GM12892 (cell line): ENCODE data around the gene TNNT3.
"Not testable (repeated sequence)": the region's sequence is repeated elsewhere in the genome, so short reads cannot be mapped to it uniquely, and the experiment has no call there.

Experiments
- POLR2A ChIP-seq: IDR thresholded peaks from 2 replicates; pipeline ENCODE4 v1.6.1; 2011; ENCODE audit warnings: low read depth, low read length, control low read depth
- POLR2AphosphoS5 ChIP-seq: IDR thresholded peaks from 2 replicates; pipeline ENCODE4 v1.6.1; 2011; ENCODE audit warnings: low read depth, low read length, control low read depth

DNA sequence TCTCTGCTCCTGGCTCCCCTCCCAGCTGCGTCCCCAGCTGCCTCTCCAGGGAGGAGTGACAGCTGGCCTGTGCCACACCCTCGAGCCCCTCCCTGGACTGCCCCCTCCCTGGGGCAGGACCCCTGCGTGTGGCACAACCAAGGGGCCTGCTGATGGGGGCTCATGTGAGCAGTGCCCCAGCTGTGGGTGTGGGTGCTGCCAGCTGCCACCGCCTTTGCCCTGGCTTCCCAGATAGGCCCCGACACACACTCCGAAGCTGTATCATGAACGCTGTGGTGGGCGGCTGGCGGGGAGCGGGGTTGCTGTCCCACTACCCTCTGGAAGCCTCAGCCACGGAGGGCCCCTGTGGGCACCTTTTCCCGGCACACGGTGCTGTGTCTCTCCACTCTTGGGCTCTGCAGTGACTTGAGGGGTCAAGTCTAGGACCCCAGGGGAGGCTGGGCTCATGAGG, 43.6 kb upstream of the TNNT3 start:
- not testable (repeated sequence) for TF ChIP-seq POLR2A, POLR2AphosphoS5
